ENCODE data around the gene STRIT1. TPM values are rescaled to one million over a fixed set of nuclear protein-coding genes. Genes with fewer than 3 reads are reported as not detected.

STRIT1 gene
- total RNA-seq (2022; extraction: Qiagen RNA extraction; ENCODE audit: low read depth) = not detected in 5 replicates

GRCh38 chr3:155293516-155293915 is at the start of gene STRIT1:
TSS of gene STRIT1 (minus strand) at chr3:155293683.

Other genes with a start within 250 kb of the STRIT1 start
- gene MME, start 213.4 kb downstream of the STRIT1 start, total RNA-seq (2022; extraction: Qiagen RNA extraction; ENCODE audit: low read depth) = not detected in 5 replicates

All from A549 treated with CpdA at 1 μM for 4 hours (cell line).